Motor neuron (in vitro differentiated cells): Measurements from ENCODE around the gene FCGR3B. TPM values are rescaled to one million over a fixed set of nuclear protein-coding genes. Genes with fewer than 3 reads are reported as not detected.
"Not testable (repeated sequence)": the region's sequence is repeated elsewhere in the genome, so short reads cannot be mapped to it uniquely, and the experiment has no call there.

Source experiments
- ATAC-seq, 8 experiments: fragments of 200-7000 bp; cut with Tn5 transposase; replicated peaks in 6 of 8; 2 replicates each; pipeline ENCODE4 v1.8.0; 2021; ENCODE audit warnings: mild to moderate bottlenecking in 8 of 8, moderate library complexity in 8 of 8
- H3K27ac ChIP-seq, 2 donors: fragments of 250-450 bp; sonication (Bioruptor Pico); 2 replicates each; pipeline ENCODE4 v1.9.0; 2021; ENCODE audit warnings: antibody characterized with exemption in 2 of 2, mild to moderate bottlenecking in 2 of 2, moderate library complexity in 1 of 2
- H3K4me1 ChIP-seq, 2 donors: fragments of 250-450 bp; sonication (Bioruptor Pico); replicated peaks in 1 of 2; 2 replicates each; pipeline ENCODE4 v1.6.1; 2021; ENCODE audit warnings: antibody characterized with exemption in 2 of 2, mild to moderate bottlenecking in 2 of 2, moderate library complexity in 1 of 2
- H3K4me3 ChIP-seq, 5 donors: fragments of 250-450 bp; sonication (Bioruptor Pico); 2 replicates each; pipeline ENCODE4 v1.9.0; 2021; ENCODE audit warnings: antibody characterized with exemption in 5 of 5, mild to moderate bottlenecking in 5 of 5, moderate library complexity in 4 of 5
- WGBS, 10 experiments: fragments of 450-650 bp; shearing (Covaris generic); methylation state at CpG; one replicate each; pipeline ENCODE4 v1.0.0; 2022; 5-methylcytosine and 5-hydroxymethylcytosine counted together
- in situ Hi-C, 9 experiments: fragments of 400-800 bp; cut with MboI; loops; one replicate each; pipeline ENCODE4 v1.15.0; 2021; ENCODE audit warnings: low sequenced_read_pairs in 9 of 9, low pct_unique_long_range_greater_than_20kb in 2 of 9; ENCODE audit not compliant: unreplicated experiment in 9 of 9
- total RNA-seq, 8 experiments: library from RNA; unstranded; fragments of 300-600 nt; gene quantifications; 2 replicates each; pipeline versions ENCODE4 v1.2.3 to v1.2.4, GENCODE V29; 2022

Gene FCGR3B
- total RNA-seq, 8 experiments from 2014 or later: 0.14 to 1.7 (median 0.37) TPM; not detected in 4

DNA sequence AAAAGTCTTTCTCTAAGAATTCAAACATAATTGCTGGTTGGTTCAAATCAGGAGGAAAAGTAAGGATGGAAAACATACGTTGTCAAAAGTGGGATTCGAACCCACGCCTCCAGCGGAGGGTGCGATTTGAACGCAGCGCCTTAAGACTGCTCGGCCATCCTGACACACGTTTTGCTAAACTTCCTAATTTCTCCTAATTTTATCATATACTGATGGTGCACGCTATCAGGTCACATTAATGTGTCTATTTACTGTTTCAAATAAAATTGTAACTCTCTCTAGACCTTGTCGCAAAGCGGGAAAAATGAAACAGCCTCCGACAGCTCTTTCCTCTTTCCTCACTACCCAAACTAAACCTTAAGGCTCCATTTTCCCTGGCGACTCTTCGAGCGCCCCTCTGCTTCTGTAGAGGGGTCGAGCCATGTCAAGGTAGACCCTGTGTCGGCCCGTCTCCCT is 19.1 kb downstream of the FCGR3B start:
- peak overlapping the region; percentile 49 to 70 (median 57) for H3K4me3 ChIP-seq
- H3K4me1 ChIP-seq, H3K27ac ChIP-seq: not testable (repeated sequence)
- ATAC-seq: peak in 2 of 8 experiments; percentile 10 to 19
- in situ Hi-C loops: loop anchor here in 1 of 9 experiments (25.0 kb wide), 1 partner anchor 100 kb away; the partner anchor contains the start of genes FCGR2A and HSPA6
- WGBS, 10 experiments: 0 to 4% (median 2%) methylated on average over 2 to 15 of the region's 19 CpGs; no CpG with 5 or more reads in 1 of the 10 experiments

- ATAC-seq, H3K27ac ChIP-seq, H3K4me3 ChIP-seq, H3K4me1 ChIP-seq: not testable (repeated sequence)
- in situ Hi-C loops: loop anchor here in 1 of 9 experiments (25.0 kb wide), 1 partner anchor 98 kb away; the partner anchor contains the start of genes FCGR2A and HSPA6
- 48 to 100% (median 82%) methylated on average over 1 to 4 of the region's 4 CpGs; no CpG with 5 or more reads in 3 of the 10 experiments for WGBS, 10 experiments
Observed at GRCh38 chr1:161610198-161610597, 20.8 kb downstream of the FCGR3B start.

DNA sequence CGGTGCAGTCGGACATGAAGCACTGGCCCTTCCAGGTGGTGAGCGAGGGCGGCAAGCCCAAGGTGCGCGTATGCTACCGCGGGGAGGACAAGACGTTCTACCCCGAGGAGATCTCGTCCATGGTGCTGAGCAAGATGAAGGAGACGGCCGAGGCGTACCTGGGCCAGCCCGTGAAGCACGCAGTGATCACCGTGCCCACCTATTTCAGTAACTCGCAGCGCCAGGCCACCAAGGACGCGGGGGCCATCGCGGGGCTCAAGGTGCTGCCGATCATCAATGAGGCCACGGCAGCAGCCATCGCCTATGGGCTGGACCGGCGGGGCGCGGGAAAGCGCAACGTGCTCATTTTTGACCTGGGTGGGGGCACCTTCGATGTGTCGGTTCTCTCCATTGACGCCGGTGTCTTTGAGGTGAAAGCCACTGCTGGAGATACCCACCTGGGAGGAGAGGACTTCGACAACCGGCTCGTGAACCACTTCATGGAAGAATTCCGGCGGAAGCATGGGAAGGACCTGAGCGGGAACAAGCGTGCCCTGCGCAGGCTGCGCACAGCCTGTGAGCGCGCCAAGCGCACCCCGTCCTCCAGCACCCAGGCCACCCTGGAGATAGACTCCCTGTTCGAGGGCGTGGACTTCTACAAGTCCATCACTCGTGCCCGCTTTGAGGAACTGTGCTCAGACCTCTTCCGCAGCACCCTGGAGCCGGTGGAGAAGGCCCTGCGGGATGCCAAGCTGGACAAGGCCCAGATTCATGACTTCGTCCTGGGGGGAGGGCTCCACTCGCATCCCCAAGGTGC is 24.2 kb downstream of the FCGR3B start:
- WGBS, 10 experiments: 100% methylated on average over 3 to 4 of the region's 58 CpGs; no CpG with 5 or more reads in 8 of the 10 experiments
- not testable (repeated sequence) for H3K27ac ChIP-seq, H3K4me1 ChIP-seq, H3K4me3 ChIP-seq
- in situ Hi-C loops: loop anchor here in 1 of 9 experiments (25.0 kb wide), 1 partner anchor 94 kb away; the partner anchor contains the start of genes FCGR2A and HSPA6
- ATAC-seq: peak in 1 of 8 experiments; percentile 31

GRCh38 chr1:161605762-161606540 is 25.0 kb downstream of the FCGR3B start:
- not testable (repeated sequence) for H3K4me1 ChIP-seq, H3K4me3 ChIP-seq, H3K27ac ChIP-seq
- ATAC-seq: peak; percentile 33 to 98 (median 73)
- in situ Hi-C loops: loop anchor here in 1 of 9 experiments (25.0 kb wide), 1 partner anchor 94 kb away; the partner anchor contains the start of genes FCGR2A and HSPA6
- 3 to 80% (median 19%) methylated on average over 7 to 8 of the region's 78 CpGs; no CpG with 5 or more reads in 7 of the 10 experiments for WGBS, 10 experiments

DNA sequence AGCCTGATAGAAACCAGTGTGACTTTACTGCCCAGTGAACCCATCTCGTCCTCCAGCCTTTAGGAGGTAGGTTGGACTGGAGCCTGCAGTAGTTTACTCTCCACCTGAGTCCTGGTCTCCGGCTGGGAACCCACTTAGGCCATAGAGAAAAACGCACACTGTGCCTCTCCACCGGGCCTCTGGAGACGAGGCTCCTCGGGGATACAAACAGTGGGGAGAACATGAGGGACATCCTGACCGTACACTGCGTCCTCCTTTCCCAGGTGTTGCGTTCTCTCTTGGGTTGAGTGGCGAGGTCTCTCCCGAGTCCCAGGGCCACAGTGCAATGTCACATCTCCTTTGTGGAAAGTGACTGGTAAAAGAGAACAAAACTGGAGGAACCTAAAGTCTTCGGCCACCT is 26.0 kb downstream of the FCGR3B start:
- H3K27ac ChIP-seq, H3K4me3 ChIP-seq, ATAC-seq, H3K4me1 ChIP-seq: not testable (repeated sequence)
- in situ Hi-C loops: loop anchor here in 1 of 9 experiments (25.0 kb wide), 1 partner anchor 93 kb away; the partner anchor contains the start of genes FCGR2A and HSPA6
- WGBS, 10 experiments: 64 to 100% (median 90%) methylated on average over 1 to 10 of the region's 12 CpGs; no CpG with 5 or more reads in 3 of the 10 experiments

GRCh38 chr1:161597077-161597476 is 33.9 kb downstream of the FCGR3B start:
- H3K4me1 ChIP-seq, ATAC-seq, in situ Hi-C loops, H3K27ac ChIP-seq, H3K4me3 ChIP-seq: not testable (repeated sequence)
- 53 to 100% (median 92%) methylated on average over 2 to 3 of the region's 3 CpGs; no CpG with 5 or more reads in 5 of the 10 experiments for WGBS, 10 experiments

DNA sequence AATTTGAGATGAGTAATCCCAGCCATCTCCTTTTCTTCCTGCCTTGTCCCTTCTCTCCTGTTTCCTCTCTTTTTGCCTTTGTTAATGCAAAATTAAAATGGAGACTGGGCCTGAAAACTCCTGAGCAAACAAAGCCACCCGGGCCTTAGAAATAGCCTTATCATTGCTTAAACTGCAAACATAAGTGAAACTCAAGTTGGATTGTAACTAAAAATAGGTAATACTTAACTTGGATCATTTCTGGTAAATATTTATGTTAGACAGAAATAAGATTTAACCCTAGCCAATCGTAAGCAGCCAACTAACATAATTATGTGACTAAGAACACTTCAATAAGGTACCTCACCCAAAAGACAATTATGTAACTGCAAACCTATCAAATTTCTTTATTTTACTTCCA is 35.4 kb downstream of the FCGR3B start:
- H3K4me3 ChIP-seq, H3K4me1 ChIP-seq, H3K27ac ChIP-seq, in situ Hi-C loops: not testable (repeated sequence)
- ATAC-seq: peak in 1 of 8 experiments; percentile 20
- WGBS, 10 experiments: 80 to 100% (median 100%) methylated on average over 1 of the region's 2 CpGs; no CpG with 5 or more reads in 7 of the 10 experiments

- H3K4me1 ChIP-seq, ATAC-seq, in situ Hi-C loops, H3K27ac ChIP-seq, H3K4me3 ChIP-seq: not testable (repeated sequence)
- 60% methylated on average over 1 of the region's 2 CpGs; no CpG with 5 or more reads in 9 of the 10 experiments for WGBS, 10 experiments
Observed at GRCh38 chr1:161595173-161595572, 35.8 kb downstream of the FCGR3B start.

DNA sequence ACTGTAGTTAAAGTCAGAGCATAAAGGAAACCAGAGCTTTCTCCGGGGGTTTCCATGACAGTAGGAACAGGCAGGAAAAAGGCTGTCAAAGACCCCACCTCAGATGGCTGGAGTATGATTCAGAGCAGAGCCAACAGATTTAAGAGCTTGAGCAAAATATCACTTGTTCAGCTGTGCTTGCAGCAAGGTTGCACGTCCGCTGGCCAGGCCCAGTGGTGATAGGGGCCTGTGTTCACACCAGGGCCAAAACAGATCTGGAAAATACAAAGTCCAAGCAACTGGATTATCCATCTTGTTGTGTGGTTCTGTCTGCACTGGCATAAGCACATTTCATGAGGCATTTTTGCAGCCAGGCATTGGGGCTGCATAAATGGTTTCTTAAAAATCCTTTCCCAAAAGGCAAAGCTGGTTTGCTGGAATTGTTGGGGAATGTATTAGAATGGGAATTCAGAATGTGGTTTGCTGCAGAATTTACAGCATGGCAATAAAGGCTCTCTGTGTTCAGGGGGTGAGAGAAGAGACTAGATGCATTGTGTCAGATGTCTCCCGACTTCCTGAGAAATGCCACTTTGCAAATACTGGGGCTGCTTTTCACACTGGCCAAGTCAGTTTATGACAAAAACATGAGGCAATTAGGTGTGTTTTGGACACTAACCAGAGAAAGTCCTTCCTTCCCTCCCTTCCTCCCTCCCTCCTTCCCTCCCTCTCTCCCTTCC is 36.5 kb downstream of the FCGR3B start:
- H3K27ac ChIP-seq, H3K4me3 ChIP-seq, in situ Hi-C loops, H3K4me1 ChIP-seq: not testable (repeated sequence)
- WGBS, 10 experiments: 30 to 57% (median 42%) methylated on average over 1 of the region's 4 CpGs; no CpG with 5 or more reads in 6 of the 10 experiments
- peak in 1 of 8 experiments; percentile 25 for ATAC-seq

DNA sequence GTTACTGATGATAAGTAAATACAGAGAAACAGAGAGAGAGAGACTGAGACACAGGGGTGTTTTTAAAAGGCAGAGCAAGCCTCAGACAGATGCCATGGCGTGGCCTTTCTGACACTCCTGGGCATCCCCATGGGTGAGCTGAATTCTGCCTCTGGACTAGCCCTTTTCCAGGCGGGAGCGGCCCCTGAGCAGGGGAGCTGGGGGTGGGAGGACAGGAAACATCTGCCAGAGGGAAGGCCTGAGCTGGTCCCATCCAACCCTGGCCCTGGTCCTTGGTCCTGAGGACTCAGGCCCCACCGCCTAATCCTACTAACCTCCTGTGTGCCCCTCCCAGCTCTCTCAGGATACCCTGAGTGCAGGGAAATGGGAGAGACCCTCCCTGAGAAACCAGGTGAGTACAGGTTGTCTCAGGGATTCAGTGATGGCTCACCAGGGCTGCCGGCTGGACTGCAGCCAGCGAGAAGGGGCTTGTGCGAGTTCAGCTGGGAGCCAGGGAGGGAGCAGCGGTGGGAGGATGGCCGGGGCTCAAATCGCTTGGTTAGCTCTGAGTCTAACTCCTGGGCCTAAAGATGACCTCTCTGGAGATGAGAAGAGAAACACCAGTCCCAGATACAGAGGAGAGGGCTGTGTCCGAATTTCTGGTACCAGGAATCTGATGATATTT is 37.8 kb downstream of the FCGR3B start:
- H3K4me3 ChIP-seq, H3K4me1 ChIP-seq, ATAC-seq, in situ Hi-C loops, H3K27ac ChIP-seq: not testable (repeated sequence)
- WGBS, 10 experiments: 83 to 87% methylated on average over 1 to 4 of the region's 11 CpGs; no CpG with 5 or more reads in 8 of the 10 experiments

DNA sequence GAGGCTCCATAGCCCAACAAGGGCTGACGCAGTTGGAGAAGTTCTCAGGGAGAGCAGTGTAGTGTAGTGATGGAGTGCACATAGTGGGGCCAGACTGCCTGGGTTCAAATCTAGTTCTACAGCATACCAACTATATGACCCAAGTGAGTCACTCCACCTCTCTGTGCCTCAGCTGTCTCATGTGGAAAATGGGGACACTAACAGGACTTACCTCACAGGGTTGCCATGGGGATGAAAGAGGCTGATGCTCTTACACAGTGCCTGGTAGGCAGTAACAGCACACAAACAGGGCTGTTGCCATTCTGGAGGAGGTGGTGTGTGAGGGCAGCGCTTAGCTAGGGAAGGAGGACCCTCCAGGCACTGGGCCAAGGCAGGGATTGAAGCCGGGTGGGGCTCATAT is 38.4 kb downstream of the FCGR3B start:
- H3K27ac ChIP-seq, H3K4me3 ChIP-seq, ATAC-seq, in situ Hi-C loops, H3K4me1 ChIP-seq: not testable (repeated sequence)
- no CpG with 5 or more reads among the region's 3 CpGs for WGBS, 10 experiments

- WGBS, 10 experiments: no CpG with 5 or more reads among the region's 6 CpGs
- ATAC-seq: peak in 4 of 8 experiments; percentile 34 to 76 (median 50)
- H3K4me3 ChIP-seq, in situ Hi-C loops, H3K4me1 ChIP-seq, H3K27ac ChIP-seq: not testable (repeated sequence)
Observed at GRCh38 chr1:161589920-161590319, 41.1 kb downstream of the FCGR3B start.
